ENCODE measurements around the gene MSL3. TPM values are rescaled to one million over a fixed set of nuclear protein-coding genes. Genes with fewer than 3 reads are reported as not detected.

Gene MSL3
- total RNA-seq, 1 experiment from 2014 or later: 17.0 TPM

DNA sequence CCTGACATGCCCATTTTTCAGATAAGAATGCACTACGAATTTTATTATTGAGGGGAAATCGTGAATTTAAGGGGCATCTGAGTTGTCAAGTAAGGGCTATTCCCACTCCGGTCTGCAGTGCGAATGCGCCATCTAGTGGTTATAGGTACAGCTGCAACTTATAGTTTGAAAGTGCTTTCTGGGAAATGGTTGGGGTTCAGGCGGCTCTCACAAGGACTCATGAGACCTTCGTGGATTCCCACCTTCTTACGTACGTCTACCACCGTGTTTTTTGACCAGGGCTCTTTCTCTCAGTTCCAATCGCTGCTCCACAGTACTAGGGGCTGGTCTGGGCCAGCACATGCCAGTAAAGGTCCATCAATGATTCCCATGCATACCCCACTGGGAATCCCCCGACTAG lies 12.3 kb downstream of the MSL3 start:
- TF ChIP-seq CTCF (IDR thresholded peaks at IDR 0.05): peak; percentile 81
- TF ChIP-seq SIN3A (IDR thresholded peaks at IDR 0.05; ENCODE audit: borderline replicate concordance, insufficient read depth, low read depth, low read length): no peak
- no peak for TF ChIP-seq TCF7L2 (IDR thresholded peaks at IDR 0.05; ENCODE audit: low read depth, low read length)
- ChIA-PET POLR2A (no interaction called here), CTCF (no interaction called here)
- Histone ChIP-seq H3K9me3 (ENCODE audit: control insufficient read depth, insufficient read depth, low read depth, low read length) (no peaks in the 10 kb centered on the region), H3K4me3 (ENCODE audit: low read depth in 2 of 2, low read length in 2 of 2) (no peak overlapping the region), H3K27me3 (ENCODE audit: control insufficient read depth, insufficient read depth, low read length) (no peaks in the 10 kb centered on the region), H3K27ac (ENCODE audit: low read length) (no peak overlapping the region), H3K4me1 (ENCODE audit: control insufficient read depth, insufficient read depth, low read length) (no peaks in the 10 kb centered on the region), H3K36me3 (ENCODE audit: control insufficient read depth, insufficient read depth, low read length) (no peaks in the 10 kb centered on the region)
- in situ Hi-C loops (cut with HindIII; ENCODE audit: low pct_unique_long_range_greater_than_20kb, low sequenced_read_pairs) (no loop called here), intact Hi-C loops (cut with micrococcal nuclease; ENCODE audit: unreplicated experiment) (loop anchor here (2.0 kb wide), 1 partner anchor 238 kb away; no protein-coding TSS in a partner anchor)
- ATAC-seq: peak; percentile 80
- no TSS peak for BruUV-seq (replicated peaks)
- DNase-seq (ENCODE audit: low read depth, low spot score): no peak

- H3K9me3 ChIP-seq (ENCODE audit: control insufficient read depth, insufficient read depth, low read depth, low read length): no peaks in the 10 kb centered on the region
- in situ Hi-C loops (cut with HindIII; ENCODE audit: low pct_unique_long_range_greater_than_20kb, low sequenced_read_pairs) (no loop called here), intact Hi-C loops (cut with micrococcal nuclease; ENCODE audit: unreplicated experiment) (no loop called here)
- H3K4me1 ChIP-seq (ENCODE audit: control insufficient read depth, insufficient read depth, low read length): no peaks in the 10 kb centered on the region
- ATAC-seq (no peak), DNase-seq (ENCODE audit: low read depth, low spot score) (no peak)
- no peak overlapping the region for H3K4me3 ChIP-seq (ENCODE audit: low read depth in 2 of 2, low read length in 2 of 2)
- ChIA-PET POLR2A (no interaction called here), CTCF (no interaction called here)
- H3K36me3 ChIP-seq (ENCODE audit: control insufficient read depth, insufficient read depth, low read length): no peaks in the 10 kb centered on the region
- no peak overlapping the region for H3K27ac ChIP-seq (ENCODE audit: low read length)
- no peaks in the 10 kb centered on the region for H3K27me3 ChIP-seq (ENCODE audit: control insufficient read depth, insufficient read depth, low read length)
- BruUV-seq (replicated peaks): no TSS peak
- TF ChIP-seq POLR2AphosphoS5 (IDR thresholded peaks at IDR 0.05; ENCODE audit: low read depth, low read length) (no peak), SIN3A (IDR thresholded peaks at IDR 0.05; ENCODE audit: borderline replicate concordance, insufficient read depth, low read depth, low read length) (no peak), TCF7L2 (IDR thresholded peaks at IDR 0.05; ENCODE audit: low read depth, low read length) (no peak), REST (IDR thresholded peaks at IDR 0.05; ENCODE audit: insufficient read depth in 1 of 2, low read depth in 2 of 2, low read length in 1 of 2) (no peak), CTCF (IDR thresholded peaks at IDR 0.05) (no peak)
Observed at GRCh38 chrX:11778230-11778629, 20.2 kb downstream of the MSL3 start.

Data from Panc1 (cell line).